Suprapubic skin (tissue), 4 donors: ENCODE measurements around the gene SATB1.

Experiments used
- CTCF ChIP-seq, 2 donors: fragments of 200-600 bp in 1 of 2; fragments of 450-650 bp in 1 of 2; sonication (generic) in 1 of 2; IDR thresholded peaks; one replicate each; pipeline ENCODE4 v1.5.1; 2016 to 2019; ENCODE audit warnings: antibody characterized with exemption in 2 of 2, mild to moderate bottlenecking in 1 of 2, moderate library complexity in 1 of 2
- EP300 ChIP-seq: sonication (generic); formaldehyde crosslinking; IDR thresholded peaks from one replicate; pipeline ENCODE4 v1.6.1; 2017; ENCODE audit warnings: antibody characterized with exemption
- POLR2A ChIP-seq, 2 donors: fragments of 450-650 bp; IDR thresholded peaks; one replicate each; pipeline ENCODE4 v1.6.1; 2017; ENCODE audit warnings: antibody characterized with exemption in 2 of 2, mild to moderate bottlenecking in 2 of 2, moderate library complexity in 2 of 2
- POLR2AphosphoS5 ChIP-seq, 3 donors: sonication (generic); formaldehyde crosslinking; IDR thresholded peaks; one replicate each; pipeline ENCODE4 v1.6.1; 2017; ENCODE audit warnings: antibody characterized with exemption in 3 of 3

- TF ChIP-seq POLR2AphosphoS5 (IDR thresholded peaks at IDR 0.05), result no peak
- TF ChIP-seq CTCF (IDR thresholded peaks at IDR 0.05), result no peak
- no peak for TF ChIP-seq POLR2A (IDR thresholded peaks at IDR 0.05)
- no peak for TF ChIP-seq EP300
Measured at GRCh38 chr3:18307529-18307928, 117.6 kb downstream of the SATB1 start.
